ENCODE results near the gene PPID.

PPID gene

DNA sequence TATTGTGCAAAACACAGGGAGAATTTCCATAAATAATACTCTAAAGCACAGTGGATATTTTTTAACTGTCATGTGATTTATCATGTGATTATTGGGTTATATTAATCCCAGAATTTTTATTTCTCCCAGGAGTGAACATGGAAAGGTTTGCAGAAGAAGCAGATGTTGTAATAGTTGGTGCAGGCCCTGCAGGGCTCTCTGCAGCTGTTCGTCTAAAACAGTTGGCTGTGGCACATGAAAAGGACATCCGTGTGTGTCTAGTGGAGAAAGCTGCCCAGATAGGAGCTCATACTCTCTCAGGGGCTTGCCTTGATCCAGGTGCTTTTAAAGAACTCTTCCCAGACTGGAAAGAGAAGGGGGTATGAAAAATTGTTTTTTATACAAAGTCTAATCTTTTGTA, 41.1 kb downstream of the PPID start:
- H3K9ac ChIP-seq (ENCODE audit: insufficient read length), result no peak overlapping the region
- TF ChIP-seq EZH2 (IDR thresholded peaks at IDR 0.05) (no peak), POLR2AphosphoS5 (IDR thresholded peaks at IDR 0.05; ENCODE audit: borderline replicate concordance, low read depth, low read length) (no peak), FOXP2 (optimal IDR thresholded peaks at IDR 0.05; ENCODE audit: control extremely low read depth, extremely low read length, insufficient read depth) (no peak)
- no peak overlapping the region for H3K27ac ChIP-seq
- H3K9me3 ChIP-seq (ENCODE audit: low read depth, low read length), result no peaks in the 10 kb centered on the region
- H3K36me3 ChIP-seq (ENCODE audit: insufficient read depth, low read length), result peaks cover 8% of the 10 kb centered on the region; the same call in 1 of the 2 replicates
- DNase-seq (ENCODE audit: low read depth, low spot score), result no peak
- no peak overlapping the region for H3K4me3 ChIP-seq

DNA sequence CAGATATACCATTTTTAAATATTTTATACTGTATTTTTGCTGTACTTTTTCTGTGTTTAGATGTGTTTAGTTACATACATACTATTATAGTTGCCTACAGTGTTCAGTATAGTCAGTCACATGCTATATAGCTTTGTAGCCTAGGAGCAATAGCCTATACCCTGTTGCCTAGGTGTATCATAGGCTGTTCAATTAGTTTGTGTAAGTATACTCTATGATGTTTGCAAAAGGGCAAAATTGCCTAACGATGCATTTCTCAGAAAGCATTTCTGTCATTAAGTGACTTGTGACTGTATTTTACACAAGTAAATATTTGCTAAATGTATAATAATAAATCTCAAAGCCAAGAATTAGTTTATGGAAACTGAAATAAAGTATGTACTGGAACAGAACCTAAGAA, 41.6 kb downstream of the PPID start:
- H3K9ac ChIP-seq (ENCODE audit: insufficient read length), result no peak overlapping the region
- H3K4me3 ChIP-seq, result no peak overlapping the region
- peaks cover 8% of the 10 kb centered on the region; the same call in 1 of the 2 replicates for H3K36me3 ChIP-seq (ENCODE audit: insufficient read depth, low read length)
- no peak for DNase-seq (ENCODE audit: low read depth, low spot score)
- H3K9me3 ChIP-seq (ENCODE audit: low read depth, low read length), result no peaks in the 10 kb centered on the region
- TF ChIP-seq EZH2 (IDR thresholded peaks at IDR 0.05) (no peak), POLR2AphosphoS5 (IDR thresholded peaks at IDR 0.05; ENCODE audit: borderline replicate concordance, low read depth, low read length) (no peak), FOXP2 (optimal IDR thresholded peaks at IDR 0.05; ENCODE audit: control extremely low read depth, extremely low read length, insufficient read depth) (no peak)
- no peak overlapping the region for H3K27ac ChIP-seq

DNA sequence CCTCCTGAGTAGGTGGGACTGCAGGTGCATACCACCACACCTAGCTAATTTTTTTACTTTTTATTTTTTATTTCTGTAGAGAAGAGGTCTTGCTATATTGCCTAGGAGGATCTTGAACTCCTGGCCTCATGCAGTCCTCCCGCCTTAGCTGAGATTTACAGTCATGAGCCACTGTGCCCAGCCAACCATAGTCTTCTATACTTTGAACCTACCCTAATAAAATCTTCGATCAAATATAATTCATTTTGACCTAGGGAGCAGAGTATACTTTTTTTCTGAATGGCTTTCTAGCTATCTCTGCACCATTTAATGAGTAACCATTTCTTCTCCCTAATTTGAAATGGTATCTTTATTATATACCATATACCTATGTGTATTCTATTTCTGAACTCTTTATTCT, 44.4 kb downstream of the PPID start:
- Histone ChIP-seq H3K36me3 (ENCODE audit: insufficient read depth, low read length) (no peaks in the 10 kb centered on the region; the same call in 1 of the 2 replicates), H3K9me3 (ENCODE audit: low read depth, low read length) (no peaks in the 10 kb centered on the region), H3K4me3 (no peak overlapping the region), H3K9ac (ENCODE audit: insufficient read length) (no peak overlapping the region), H3K27ac (no peak overlapping the region)
- no peak for DNase-seq (ENCODE audit: low read depth, low spot score)
- TF ChIP-seq EZH2 (IDR thresholded peaks at IDR 0.05), result no peak
- no peak for TF ChIP-seq POLR2AphosphoS5 (IDR thresholded peaks at IDR 0.05; ENCODE audit: borderline replicate concordance, low read depth, low read length)
- no peak for TF ChIP-seq FOXP2 (optimal IDR thresholded peaks at IDR 0.05; ENCODE audit: control extremely low read depth, extremely low read length, insufficient read depth)

DNA sequence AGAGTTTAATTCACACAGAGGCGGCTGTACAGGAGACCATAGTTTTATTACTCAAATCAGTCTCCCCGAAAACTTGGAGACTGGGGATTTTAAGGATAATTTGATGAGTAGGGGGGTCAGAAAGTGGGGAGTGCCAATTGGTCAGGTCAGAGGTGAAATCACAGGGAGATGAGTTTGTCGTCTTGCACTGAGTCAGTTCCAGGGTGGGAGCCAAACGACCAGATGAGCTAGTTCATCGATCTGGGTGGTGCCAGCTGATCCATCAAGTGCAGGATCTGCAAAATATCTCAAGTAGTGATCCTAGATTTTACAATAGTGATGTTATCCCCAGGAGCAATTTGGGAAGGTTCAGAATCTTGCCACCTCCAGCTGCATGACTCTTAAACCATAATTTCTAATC, 47.1 kb downstream of the PPID start:
- no peaks in the 10 kb centered on the region for H3K36me3 ChIP-seq (ENCODE audit: insufficient read depth, low read length)
- no peak for TF ChIP-seq FOXP2 (optimal IDR thresholded peaks at IDR 0.05; ENCODE audit: control extremely low read depth, extremely low read length, insufficient read depth)
- TF ChIP-seq POLR2AphosphoS5 (IDR thresholded peaks at IDR 0.05; ENCODE audit: borderline replicate concordance, low read depth, low read length), result no peak
- TF ChIP-seq EZH2 (IDR thresholded peaks at IDR 0.05), result no peak
- no peaks in the 10 kb centered on the region for H3K9me3 ChIP-seq (ENCODE audit: low read depth, low read length)
- no peak overlapping the region for H3K4me3 ChIP-seq
- no peak overlapping the region for H3K9ac ChIP-seq (ENCODE audit: insufficient read length)
- H3K27ac ChIP-seq, result no peak overlapping the region
- DNase-seq (ENCODE audit: low read depth, low spot score), result no peak

DNA sequence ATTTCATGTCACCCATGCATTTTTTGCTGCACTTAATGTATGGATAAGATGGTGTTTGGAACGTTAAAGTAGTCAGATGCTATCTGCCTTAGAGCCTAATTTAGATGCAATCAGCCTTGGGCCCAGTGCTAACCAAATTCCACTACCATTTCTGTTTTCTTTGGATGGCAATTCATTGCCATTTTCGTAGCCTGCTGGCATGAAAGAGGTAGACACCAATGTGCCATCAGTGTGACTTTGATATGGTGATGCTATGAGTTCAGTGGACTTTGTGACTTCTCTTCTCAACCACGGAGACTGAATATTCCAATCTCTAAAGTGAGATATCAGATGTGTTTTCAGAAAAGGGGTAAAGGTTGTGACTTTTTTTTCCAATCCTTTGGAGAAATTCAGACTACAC, 49.6 kb downstream of the PPID start:
- no peaks in the 10 kb centered on the region for H3K9me3 ChIP-seq (ENCODE audit: low read depth, low read length)
- no peak overlapping the region for H3K27ac ChIP-seq
- no peak for TF ChIP-seq EZH2 (IDR thresholded peaks at IDR 0.05)
- no peak overlapping the region for H3K9ac ChIP-seq (ENCODE audit: insufficient read length)
- no peak overlapping the region for H3K4me3 ChIP-seq
- H3K36me3 ChIP-seq (ENCODE audit: insufficient read depth, low read length), result peaks cover 7% of the 10 kb centered on the region
- DNase-seq (ENCODE audit: low read depth, low spot score), result no peak

DNA sequence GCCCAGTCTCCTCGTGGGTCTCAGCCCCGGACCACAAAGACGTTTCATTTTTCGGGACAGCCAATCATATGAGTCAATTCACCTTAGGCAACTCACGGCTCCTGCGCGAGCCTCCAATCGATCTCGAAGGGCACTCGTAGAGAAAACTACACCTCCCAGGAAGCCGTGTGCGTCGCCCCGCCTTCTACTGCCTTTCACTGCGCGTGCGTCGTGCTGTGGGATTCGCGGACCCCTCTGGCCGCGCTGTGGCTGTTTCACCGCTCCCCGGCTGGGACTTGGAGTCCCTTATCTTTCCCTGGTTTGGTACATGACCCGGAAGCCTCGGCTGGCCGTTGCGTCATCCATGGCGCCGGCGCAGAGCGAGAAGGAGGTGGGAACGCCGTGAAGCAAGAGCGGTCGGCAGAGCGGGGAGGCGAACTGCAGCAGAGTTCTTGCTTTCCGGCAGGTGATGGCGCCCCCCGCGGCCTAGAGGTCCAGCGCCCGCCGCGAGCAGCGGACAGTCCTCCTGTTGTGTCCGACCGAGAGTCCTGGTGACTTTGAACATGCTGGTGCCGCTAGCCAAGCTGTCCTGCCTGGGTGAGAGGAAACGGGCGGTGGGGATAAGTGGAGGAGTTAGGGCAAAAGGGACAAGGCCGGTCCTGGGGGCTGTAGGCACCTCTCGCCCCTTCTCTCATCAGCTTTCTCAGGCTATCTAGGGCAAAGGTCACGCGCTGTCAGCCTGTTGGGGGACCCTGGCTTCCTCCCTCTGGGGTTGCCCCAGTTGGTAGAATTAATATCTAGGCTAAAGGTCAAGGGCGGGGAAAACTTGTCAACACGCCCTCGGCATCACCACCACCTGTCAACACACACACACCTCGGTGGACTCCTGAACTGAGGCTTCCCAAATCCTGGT, 51.0 kb downstream of the PPID start, which contains the start of gene ETFDH:
Gene ETFDH (plus strand): TSS at position 382 of the 892 bp plus-strand sequence. CDS start 161 bp downstream, at position 543.
- H3K9me3 ChIP-seq (ENCODE audit: low read depth, low read length), result no peaks in the 10 kb centered on the region
- H3K36me3 ChIP-seq (ENCODE audit: insufficient read depth, low read length), result peaks cover 17% of the 10 kb centered on the region
- H3K9ac ChIP-seq (ENCODE audit: insufficient read length), result peak within 1 kb of the TSS; percentile 81
- peak within 1 kb of the TSS; percentile 97 for H3K4me3 ChIP-seq
- DNase-seq (ENCODE audit: low read depth, low spot score), result peak; percentile 94
- peak within 1 kb of the TSS; percentile 80 for H3K27ac ChIP-seq
- peak; percentile 80 for TF ChIP-seq POLR2AphosphoS5 (IDR thresholded peaks at IDR 0.05; ENCODE audit: borderline replicate concordance, low read depth, low read length)
- no peak for TF ChIP-seq FOXP2 (optimal IDR thresholded peaks at IDR 0.05; ENCODE audit: control extremely low read depth, extremely low read length, insufficient read depth)

DNA sequence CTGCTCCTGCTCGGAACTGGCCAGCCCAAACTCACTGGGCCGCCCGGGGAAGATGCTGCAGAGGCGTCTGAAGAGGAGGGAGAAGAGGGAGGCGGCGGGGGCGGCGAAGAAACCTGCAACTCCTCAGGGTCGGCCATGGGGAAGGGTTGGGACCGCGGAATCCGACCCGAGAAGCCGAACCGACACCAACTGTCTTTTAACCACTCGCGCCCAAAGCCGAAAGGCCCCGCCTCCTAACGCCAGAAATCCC, 51.6 kb downstream of the PPID start, which contains the start of gene C4orf46:
Gene C4orf46 (minus strand): TSS at position 223 of the 250 bp plus-strand sequence. CDS start 86 bp downstream, at position 137.
- peak within 1 kb of the TSS; percentile 80 for H3K27ac ChIP-seq
- H3K9me3 ChIP-seq (ENCODE audit: low read depth, low read length), result no peaks in the 10 kb centered on the region
- TF ChIP-seq POLR2AphosphoS5 (IDR thresholded peaks at IDR 0.05; ENCODE audit: borderline replicate concordance, low read depth, low read length), result peak; percentile 48; the same call in 1 of the 2 replicates
- TF ChIP-seq EZH2 (IDR thresholded peaks at IDR 0.05), result no peak
- TF ChIP-seq FOXP2 (optimal IDR thresholded peaks at IDR 0.05; ENCODE audit: control extremely low read depth, extremely low read length, insufficient read depth), result no peak
- no peak for DNase-seq (ENCODE audit: low read depth, low spot score)
- peaks cover 22% of the 10 kb centered on the region for H3K36me3 ChIP-seq (ENCODE audit: insufficient read depth, low read length)
- H3K4me3 ChIP-seq, result peak within 1 kb of the TSS; percentile 97
- peak within 1 kb of the TSS; percentile 81 for H3K9ac ChIP-seq (ENCODE audit: insufficient read length)

DNA sequence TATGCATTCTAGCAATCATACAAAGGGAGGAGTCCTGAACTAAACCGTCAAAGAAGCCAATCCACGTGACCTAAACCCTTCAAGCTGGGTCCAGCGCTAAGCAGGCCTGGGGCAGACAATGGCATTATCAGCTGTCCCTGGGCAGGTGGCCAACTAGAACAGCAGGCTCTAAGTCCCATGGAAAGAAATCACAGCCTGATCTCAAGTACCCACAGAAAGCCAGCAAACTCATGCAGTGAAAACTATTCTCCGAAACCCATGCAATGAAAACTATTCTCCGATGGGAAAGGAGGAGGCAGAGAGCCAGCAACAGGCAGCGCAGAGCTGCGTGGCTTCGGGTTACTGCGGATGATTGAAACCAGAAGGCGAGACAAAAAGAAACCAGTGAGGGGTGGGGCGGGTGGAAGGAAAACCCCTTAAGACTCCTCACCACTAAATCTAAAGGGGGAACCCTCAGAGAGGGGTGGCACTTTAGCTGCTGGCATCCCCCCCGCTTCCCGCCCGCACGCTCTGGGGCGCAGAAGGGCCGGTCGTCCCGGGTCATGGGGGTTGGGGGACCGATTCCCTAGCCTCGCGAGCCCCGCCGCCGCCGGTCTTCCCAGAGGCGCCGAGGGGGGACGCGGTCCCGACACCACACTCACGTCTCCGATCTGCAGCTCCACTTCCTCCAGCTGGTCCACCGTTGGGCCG, 52.1 kb downstream of the PPID start:
- peak overlapping the region; percentile 80 for H3K27ac ChIP-seq
- peaks cover 23% of the 10 kb centered on the region for H3K36me3 ChIP-seq (ENCODE audit: insufficient read depth, low read length)
- peak overlapping the region; percentile 97 for H3K4me3 ChIP-seq
- no peaks in the 10 kb centered on the region for H3K9me3 ChIP-seq (ENCODE audit: low read depth, low read length)
- peak overlapping the region; percentile 81 for H3K9ac ChIP-seq (ENCODE audit: insufficient read length)
- no peak for TF ChIP-seq POLR2AphosphoS5 (IDR thresholded peaks at IDR 0.05; ENCODE audit: borderline replicate concordance, low read depth, low read length)
- TF ChIP-seq EZH2 (IDR thresholded peaks at IDR 0.05), result no peak
- peak; percentile 42 for DNase-seq (ENCODE audit: low read depth, low spot score)
